C4-2B (cell line): ENCODE data around the gene FAM181B.

Experiments used
- H3K27ac ChIP-seq: fragments of 450-650 bp; 2 replicates; pipeline ENCODE4 v1.5.1; 2017
- CTCF ChIP-seq: fragments of 450-650 bp; conservative IDR thresholded peaks from 2 replicates; pipeline ENCODE4 v1.5.1; 2017; ENCODE audit warnings: mild to moderate bottlenecking
- ZFX ChIP-seq: fragments of 450-650 bp; IDR thresholded peaks from 2 replicates; pipeline ENCODE4 v1.6.1; 2017

The FAM181B gene

GRCh38 chr11:82754410-82754809 lies 20.7 kb upstream of the FAM181B start:
- TF ChIP-seq ZFX (no peak), CTCF (no peak)
- no peak overlapping the region for H3K27ac ChIP-seq

GRCh38 chr11:82753921-82754320 lies 20.3 kb upstream of the FAM181B start:
- TF ChIP-seq CTCF (no peak), ZFX (no peak)
- no peak overlapping the region for H3K27ac ChIP-seq

- no peak for TF ChIP-seq ZFX
- TF ChIP-seq CTCF = no peak
- no peak overlapping the region for H3K27ac ChIP-seq
Observed at GRCh38 chr11:82752801-82753200, 19.1 kb upstream of the FAM181B start.

- no peak for TF ChIP-seq CTCF
- TF ChIP-seq ZFX = no peak
- no peak overlapping the region for H3K27ac ChIP-seq
Observed at GRCh38 chr11:82750643-82751139, 17.0 kb upstream of the FAM181B start.

GRCh38 chr11:82747471-82747870 lies 13.8 kb upstream of the FAM181B start:
- no peak overlapping the region for H3K27ac ChIP-seq
- no peak for TF ChIP-seq ZFX
- no peak for TF ChIP-seq CTCF

- H3K27ac ChIP-seq = no peak overlapping the region
- TF ChIP-seq CTCF = no peak
- TF ChIP-seq ZFX = no peak
Observed at GRCh38 chr11:82738091-82738490, 4.4 kb upstream of the FAM181B start.

GRCh38 chr11:82734120-82734479 lies 436 bp upstream of the FAM181B start:
- TF ChIP-seq ZFX = no peak
- TF ChIP-seq CTCF = no peak
- H3K27ac ChIP-seq = no peak overlapping the region
